RWPE2 (cell line): ENCODE data around the gene KLB.
"Not testable (repeated sequence)": the region's sequence is repeated elsewhere in the genome, so short reads cannot be mapped to it uniquely, and the experiment has no call there.

Experiments used
- ATAC-seq: fragments of 200-7000 bp; cut with Tn5 transposase; 3 replicates; pipeline ENCODE4 v1.9.1; 2021; ENCODE audit warnings: low read depth
- DNase-seq: peaks from one replicate; pipeline ENCODE4 v3.0.0-alpha.2; 2020; ENCODE audit warnings: low spot score
- H3K27ac ChIP-seq: fragments of 450-650 bp; 2 replicates; pipeline ENCODE4 v1.5.1; 2017; ENCODE audit warnings: mild to moderate bottlenecking; ENCODE audit not compliant: poor library complexity, severe bottlenecking
- H3K27me3 ChIP-seq: fragments of 250-450 bp; sonication (Bioruptor Pico); 2 replicates; pipeline ENCODE4 v1.5.1; 2021; ENCODE audit warnings: mild to moderate bottlenecking, moderate library complexity; ENCODE audit not compliant: insufficient read depth, poor library complexity, severe bottlenecking
- H3K36me3 ChIP-seq: fragments of 250-450 bp; sonication (Bioruptor Pico); 2 replicates; pipeline ENCODE4 v1.5.1; 2020; ENCODE audit warnings: low read depth, mild to moderate bottlenecking, moderate library complexity
- H3K4me1 ChIP-seq: fragments of 250-450 bp; sonication (Bioruptor Pico); 2 replicates; pipeline ENCODE4 v1.5.1; 2021; ENCODE audit warnings: mild to moderate bottlenecking, moderate library complexity; ENCODE audit not compliant: insufficient read depth, poor library complexity, severe bottlenecking
- H3K4me3 ChIP-seq: fragments of 250-450 bp; sonication (Bioruptor Pico); 2 replicates; pipeline ENCODE4 v1.5.1; 2021; ENCODE audit warnings: mild to moderate bottlenecking, moderate library complexity; ENCODE audit not compliant: severe bottlenecking
- H3K9me3 ChIP-seq: fragments of 250-450 bp; sonication (Bioruptor Pico); 2 replicates; pipeline ENCODE4 v1.5.1; 2021; ENCODE audit warnings: mild to moderate bottlenecking, moderate library complexity; ENCODE audit not compliant: severe bottlenecking
- TF ChIP-seq, protein P1 (sequence below): fragments of 450-650 bp; IDR thresholded peaks from one replicate; pipeline ENCODE4 v1.5.1; 2017; ENCODE audit warnings: mild to moderate bottlenecking, moderate library complexity; ENCODE audit not compliant: poor library complexity, severe bottlenecking

The KLB gene

DNA sequence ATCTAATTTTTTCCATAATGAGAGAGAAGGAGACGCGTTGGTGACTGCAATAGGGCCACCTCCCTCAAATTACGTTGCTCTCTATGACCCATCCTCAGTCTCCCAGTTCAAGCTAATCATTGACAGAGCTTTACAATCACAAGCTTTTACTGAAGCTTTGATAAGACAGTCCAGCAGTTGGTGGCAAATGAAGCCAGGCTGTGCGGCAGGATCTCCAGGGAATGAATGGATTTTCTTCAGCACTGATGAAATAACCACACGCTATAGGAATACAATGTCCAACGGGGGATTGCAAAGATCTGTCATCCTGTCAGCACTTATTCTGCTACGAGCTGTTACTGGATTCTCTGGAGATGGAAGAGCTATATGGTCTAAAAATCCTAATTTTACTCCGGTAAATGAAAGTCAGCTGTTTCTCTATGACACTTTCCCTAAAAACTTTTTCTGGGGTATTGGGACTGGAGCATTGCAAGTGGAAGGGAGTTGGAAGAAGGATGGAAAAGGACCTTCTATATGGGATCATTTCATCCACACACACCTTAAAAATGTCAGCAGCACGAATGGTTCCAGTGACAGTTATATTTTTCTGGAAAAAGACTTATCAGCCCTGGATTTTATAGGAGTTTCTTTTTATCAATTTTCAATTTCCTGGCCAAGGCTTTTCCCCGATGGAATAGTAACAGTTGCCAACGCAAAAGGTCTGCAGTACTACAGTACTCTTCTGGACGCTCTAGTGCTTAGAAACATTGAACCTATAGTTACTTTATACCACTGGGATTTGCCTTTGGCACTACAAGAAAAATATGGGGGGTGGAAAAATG lies at the start of gene KLB:
Gene KLB, plus strand, starts transcription at position 168 of the 821 bp plus-strand sequence. Its CDS starts 20 bp downstream, at position 188.
- TF ChIP-seq, protein P1, sequence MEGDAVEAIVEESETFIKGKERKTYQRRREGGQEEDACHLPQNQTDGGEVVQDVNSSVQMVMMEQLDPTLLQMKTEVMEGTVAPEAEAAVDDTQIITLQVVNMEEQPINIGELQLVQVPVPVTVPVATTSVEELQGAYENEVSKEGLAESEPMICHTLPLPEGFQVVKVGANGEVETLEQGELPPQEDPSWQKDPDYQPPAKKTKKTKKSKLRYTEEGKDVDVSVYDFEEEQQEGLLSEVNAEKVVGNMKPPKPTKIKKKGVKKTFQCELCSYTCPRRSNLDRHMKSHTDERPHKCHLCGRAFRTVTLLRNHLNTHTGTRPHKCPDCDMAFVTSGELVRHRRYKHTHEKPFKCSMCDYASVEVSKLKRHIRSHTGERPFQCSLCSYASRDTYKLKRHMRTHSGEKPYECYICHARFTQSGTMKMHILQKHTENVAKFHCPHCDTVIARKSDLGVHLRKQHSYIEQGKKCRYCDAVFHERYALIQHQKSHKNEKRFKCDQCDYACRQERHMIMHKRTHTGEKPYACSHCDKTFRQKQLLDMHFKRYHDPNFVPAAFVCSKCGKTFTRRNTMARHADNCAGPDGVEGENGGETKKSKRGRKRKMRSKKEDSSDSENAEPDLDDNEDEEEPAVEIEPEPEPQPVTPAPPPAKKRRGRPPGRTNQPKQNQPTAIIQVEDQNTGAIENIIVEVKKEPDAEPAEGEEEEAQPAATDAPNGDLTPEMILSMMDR = no peak
- Histone ChIP-seq H3K4me3 (no peak within 1 kb of the TSS), H3K4me1 (no peaks in the 10 kb centered on the region), H3K9me3 (no peaks in the 10 kb centered on the region), H3K36me3 (no peaks in the 10 kb centered on the region), H3K27me3 (no peaks in the 10 kb centered on the region), H3K27ac (no peak within 1 kb of the TSS)
- no peak for ATAC-seq
- DNase-seq = no peak

DNA sequence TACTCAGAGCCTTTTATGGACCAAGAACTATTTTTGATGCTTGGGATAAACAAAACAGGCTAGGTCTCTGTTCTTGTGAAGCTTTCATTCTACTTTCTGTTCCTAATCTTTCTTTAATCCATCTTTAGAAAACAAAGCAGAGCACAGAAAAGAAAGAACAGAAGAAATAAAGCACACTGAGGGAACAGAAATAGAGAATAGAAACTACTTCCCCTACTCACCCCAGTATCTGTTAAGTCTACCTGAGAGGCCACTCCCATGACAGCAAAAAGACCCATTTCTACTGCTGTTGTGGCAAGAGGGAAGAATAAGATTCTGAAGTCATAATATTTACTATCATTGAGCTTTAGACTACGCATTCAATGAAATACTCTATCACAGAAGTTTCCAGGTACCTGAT lies 49.7 kb upstream of the KLB start:
- DNase-seq (no peak), ATAC-seq (no peak)
- Histone ChIP-seq H3K9me3 (no peaks in the 10 kb centered on the region), H3K4me3 (no peak overlapping the region), H3K4me1 (peaks cover 9% of the 10 kb centered on the region), H3K27ac (peak overlapping the region; percentile 9), H3K27me3 (no peaks in the 10 kb centered on the region), H3K36me3 (peaks cover 27% of the 10 kb centered on the region)
- TF ChIP-seq, protein P1 = no peak

DNA sequence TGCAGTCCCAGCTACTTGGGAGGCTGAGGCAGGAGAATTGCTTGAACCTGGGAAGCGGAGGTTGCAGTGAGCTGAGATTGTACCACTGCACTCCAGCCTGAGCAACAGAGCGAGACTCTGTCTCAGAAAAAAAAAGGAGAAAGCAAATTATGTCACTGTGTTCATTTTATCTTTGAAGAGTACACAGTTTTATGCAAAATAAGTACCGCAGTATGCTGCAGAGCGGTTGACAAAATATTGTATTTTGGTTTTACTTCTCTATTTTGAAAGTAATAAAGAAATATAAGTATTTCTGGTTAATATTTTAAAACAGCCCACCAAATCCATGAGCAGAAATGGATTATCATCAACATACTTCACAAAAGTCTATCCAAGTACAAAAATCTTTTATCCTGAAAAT lies 46.1 kb upstream of the KLB start:
- DNase-seq, H3K27me3 ChIP-seq, H3K27ac ChIP-seq, ATAC-seq, H3K9me3 ChIP-seq, H3K4me3 ChIP-seq: not testable (repeated sequence)
- Histone ChIP-seq H3K4me1 (peaks cover 14% of the 10 kb centered on the region), H3K36me3 (peaks cover 33% of the 10 kb centered on the region)

DNA sequence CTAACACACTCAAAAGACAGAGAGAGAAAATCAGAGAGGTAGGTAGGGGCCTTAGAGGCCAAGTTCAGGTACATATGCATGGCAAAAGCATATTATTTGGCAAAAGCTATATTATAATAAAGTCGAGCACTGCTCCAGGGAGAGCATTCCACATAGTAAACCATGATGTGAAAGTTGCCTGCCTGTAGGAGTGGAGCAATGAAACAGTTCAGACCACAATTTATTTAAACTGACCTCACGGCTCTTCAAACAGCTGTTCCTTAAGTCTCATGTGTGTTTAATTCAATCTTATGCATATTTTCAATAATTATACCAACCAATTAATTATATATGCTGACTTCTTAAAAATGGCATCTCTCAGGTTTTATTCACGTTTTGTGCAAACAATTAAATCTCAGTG lies 43.9 kb upstream of the KLB start:
- no peaks in the 10 kb centered on the region for H3K9me3 ChIP-seq
- H3K27ac ChIP-seq = no peak overlapping the region
- TF ChIP-seq, protein P1 = no peak
- ATAC-seq (no peak), DNase-seq (no peak)
- no peaks in the 10 kb centered on the region for H3K27me3 ChIP-seq
- peaks cover 33% of the 10 kb centered on the region for H3K36me3 ChIP-seq
- H3K4me3 ChIP-seq = no peak overlapping the region
- peaks cover 15% of the 10 kb centered on the region for H3K4me1 ChIP-seq

DNA sequence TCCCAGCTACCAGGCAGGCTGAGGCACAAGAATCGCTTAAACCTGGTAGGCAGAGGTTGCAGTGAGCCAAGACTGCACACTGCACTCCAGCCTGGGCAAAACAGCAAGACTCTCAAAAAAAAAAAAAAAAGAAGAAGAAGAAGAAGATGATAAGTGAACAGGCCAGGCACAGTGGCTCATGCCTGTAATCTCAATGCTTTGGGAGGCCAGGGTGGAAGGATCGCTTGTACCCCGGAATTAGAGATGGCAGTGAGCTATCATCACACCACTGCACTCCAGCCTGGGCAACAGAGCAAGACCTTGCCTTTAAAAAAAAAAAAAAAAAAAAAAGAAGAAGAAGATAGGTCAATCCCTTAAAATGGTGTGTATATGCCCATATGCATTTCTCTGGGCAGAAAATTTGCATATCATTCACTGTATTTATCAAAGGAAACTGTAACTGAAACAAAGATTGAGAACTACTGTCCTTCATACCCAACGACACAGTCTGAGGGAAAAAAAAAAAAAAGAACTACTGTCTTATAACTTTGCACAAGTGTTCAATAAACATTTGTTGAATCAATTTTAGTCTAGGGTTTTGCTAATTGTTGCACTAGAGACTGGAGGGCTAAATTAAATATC lies 42.8 kb upstream of the KLB start:
- TF ChIP-seq, protein P1 = no peak
- ATAC-seq (no peak), DNase-seq (no peak)
- H3K4me3 ChIP-seq = no peak overlapping the region
- H3K9me3 ChIP-seq = no peaks in the 10 kb centered on the region
- peaks cover 33% of the 10 kb centered on the region for H3K36me3 ChIP-seq
- no peak overlapping the region for H3K27ac ChIP-seq
- H3K4me1 ChIP-seq = peaks cover 15% of the 10 kb centered on the region
- no peaks in the 10 kb centered on the region for H3K27me3 ChIP-seq
